ENCODE measurements around the gene AFAP1.

AFAP1 gene

DNA sequence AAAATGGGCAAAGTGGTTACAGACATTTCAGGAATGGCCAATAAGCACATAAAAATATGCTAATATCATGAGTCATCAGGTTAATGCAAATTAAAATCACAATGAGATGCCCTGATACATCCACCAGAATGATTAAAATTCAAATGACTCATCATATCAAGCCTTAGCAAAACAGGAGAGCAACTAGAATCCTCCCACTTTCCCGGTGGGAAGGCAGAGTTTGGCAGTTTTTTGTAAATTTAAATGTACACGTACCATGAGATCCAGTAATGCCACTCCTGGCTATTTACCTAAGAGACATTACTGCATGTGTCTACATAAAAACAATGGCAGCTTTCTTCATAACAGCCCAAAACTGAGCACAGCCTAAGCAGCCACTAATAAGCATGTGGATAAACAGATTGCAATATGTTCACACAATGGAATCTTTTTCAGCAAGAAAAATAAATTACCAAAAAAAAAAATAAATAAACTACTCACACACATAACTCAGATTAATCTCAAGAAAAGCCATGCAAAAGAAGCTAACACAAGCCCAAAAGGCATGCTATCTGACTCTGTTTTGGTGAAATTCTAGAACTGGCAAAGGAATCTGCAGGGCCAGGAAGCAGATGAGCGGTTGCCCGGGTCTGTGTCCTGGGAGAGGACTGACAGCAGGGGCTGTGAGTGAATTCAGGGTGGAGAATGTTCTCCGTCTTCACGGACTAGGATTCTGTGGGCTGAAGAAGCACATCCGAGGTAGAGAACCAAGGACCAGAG is 48.8 kb downstream of the AFAP1 start:
- no peak for FAIRE-seq

DNA sequence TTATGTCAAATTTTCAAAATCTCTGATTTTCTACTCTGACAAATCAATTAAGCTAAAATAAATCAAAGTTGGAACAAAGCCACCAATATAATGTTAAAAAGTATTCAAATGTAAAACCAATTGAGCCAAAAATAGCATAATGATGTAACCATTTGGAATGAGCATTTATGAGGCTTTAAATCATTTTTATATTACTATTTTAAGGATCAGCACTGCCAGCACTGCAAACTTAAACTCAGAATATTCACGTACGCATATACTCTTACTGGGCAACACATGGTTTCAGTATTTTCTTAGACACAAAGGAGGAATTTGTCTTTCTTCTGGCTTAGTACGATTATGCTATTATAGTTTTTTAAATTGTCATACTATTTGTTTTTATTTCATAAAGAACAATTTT is 52.2 kb downstream of the AFAP1 start:
- FAIRE-seq: no peak

- no peak for FAIRE-seq
Observed at GRCh38 chr4:7886007-7886973, 53.4 kb downstream of the AFAP1 start.

DNA sequence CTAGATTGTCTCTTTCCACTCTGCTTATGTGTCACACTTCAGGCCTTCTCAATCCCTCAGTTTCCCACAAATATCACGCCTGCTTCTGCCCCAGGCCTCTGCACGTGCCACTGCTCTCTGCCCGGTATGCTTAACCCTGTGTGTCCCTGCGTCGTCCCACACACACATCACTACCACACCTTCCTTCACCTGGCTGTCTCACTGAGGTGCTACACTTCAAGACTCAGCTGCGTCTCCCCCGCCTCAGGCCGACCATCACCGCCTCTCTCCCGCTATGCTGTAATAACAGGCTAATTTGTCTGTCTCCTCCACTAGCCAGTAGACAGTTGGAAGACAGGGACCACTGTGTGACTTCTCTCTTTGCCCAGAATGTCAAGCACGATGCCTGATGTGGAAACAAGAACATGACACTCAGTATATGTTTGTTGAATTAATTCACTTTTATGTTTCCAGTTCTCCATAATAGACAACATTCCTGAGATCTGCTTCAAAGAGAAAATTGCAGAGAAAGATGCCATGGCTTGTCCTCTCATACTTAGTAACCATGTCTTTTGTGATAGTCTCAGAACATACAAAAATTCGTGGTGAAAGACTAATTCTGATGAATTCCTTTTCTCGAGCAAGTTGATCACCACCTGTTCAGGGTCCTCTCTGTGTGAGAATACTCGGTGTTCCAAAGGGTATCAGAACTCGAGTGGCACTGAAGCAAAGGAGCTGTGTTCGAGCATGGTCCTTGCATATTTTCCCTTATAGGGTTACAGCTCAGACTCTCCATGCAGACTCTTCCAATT is 54.2 kb downstream of the AFAP1 start:
- no peak for FAIRE-seq

DNA sequence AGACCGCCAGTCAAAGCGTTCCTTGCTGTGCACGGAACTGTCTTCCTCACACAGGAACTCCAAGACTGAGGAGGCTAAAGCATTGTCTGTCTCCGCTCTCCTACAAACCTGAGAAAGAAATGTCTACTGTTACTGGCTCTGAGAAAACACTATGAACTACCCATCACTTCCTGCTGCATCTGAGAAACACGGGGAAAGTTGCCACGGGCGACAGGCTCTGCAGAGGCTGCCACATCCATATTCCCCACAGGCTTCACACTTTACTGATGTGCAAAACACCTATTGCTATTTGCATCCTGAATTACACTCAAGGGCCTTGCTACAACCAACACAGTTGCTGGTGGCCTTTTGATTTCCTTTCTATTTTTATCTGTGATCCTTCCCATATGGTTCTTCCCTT is 59.0 kb downstream of the AFAP1 start:
- FAIRE-seq: no peak

DNA sequence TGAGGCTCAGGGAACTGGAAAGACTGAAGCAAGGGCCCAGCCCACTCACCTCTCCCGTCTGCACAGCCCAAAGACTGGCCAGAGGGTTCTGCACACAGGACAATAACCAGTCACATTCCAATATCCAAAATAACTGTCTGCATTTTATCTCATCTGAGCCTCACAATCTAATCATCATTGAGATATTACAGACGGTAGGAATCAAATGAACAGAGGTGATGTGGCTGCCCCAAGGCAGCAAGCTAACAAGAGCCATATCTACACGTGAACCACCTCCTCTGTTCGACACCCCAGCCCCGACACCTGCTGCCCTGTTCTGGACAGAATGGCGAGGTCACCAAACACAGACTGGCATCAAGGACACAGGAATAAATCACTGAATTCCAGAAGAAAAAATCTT is 60.5 kb downstream of the AFAP1 start:
- no peak for FAIRE-seq

GRCh38 chr4:7878323-7878722 is 61.3 kb downstream of the AFAP1 start:
- no peak for FAIRE-seq

DNA sequence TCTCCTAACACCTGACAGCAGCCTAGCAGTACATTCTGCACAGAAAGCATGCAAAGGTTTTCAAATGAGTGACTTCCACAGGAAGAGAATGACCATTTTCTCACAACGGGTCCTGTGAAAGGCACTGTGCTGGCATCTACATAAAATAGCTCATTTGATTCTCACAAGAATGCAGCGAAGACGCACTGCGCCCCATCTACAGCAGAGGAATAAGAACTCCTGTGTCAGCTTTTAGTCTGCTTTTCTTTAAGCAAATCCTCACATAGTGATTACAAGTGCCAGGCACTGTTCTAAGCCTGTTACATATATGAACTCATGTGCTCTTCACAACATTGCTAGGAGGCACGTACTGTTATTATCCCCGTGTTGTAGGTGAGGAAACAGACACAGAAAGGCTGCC is 62.5 kb downstream of the AFAP1 start:
- FAIRE-seq: no peak

- no peak for FAIRE-seq
Observed at GRCh38 chr4:7876201-7876875, 63.3 kb downstream of the AFAP1 start.

DNA sequence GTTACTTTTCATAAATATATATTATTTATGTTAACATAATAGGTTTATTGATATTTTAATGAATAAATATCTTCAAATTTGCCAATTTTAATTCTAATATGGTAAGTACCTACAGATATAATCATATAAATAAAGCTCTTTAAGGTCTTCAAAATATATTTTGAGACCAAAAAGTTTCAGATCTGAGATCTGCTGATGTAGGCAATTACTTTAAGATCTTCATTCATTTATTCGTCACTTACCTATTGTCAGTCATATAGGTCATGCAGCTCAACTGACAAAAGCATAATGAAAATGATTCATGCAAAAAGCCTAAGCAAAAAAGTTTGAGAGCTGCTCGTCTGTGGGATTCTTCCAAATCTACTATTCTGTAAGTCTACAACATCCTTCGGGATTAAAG is 64.8 kb downstream of the AFAP1 start:
- no peak for FAIRE-seq

DNA sequence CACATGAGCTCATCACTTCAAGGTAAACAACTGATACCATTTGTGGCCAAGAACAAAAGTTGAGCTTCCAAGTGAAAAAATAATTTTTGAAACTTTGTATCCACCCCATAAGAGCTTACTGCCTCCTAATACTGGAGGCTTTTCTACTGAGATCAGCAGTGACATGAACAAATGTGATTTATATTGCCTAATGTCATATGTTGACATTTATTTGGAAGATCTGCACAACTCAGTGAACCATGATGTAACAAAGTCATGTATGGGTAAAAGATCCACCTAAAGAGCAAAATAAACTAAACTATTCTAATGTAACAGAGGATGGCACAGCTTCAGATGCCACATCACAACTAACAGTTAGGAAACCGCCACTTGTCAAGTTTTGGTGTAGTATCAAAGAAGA is 65.8 kb downstream of the AFAP1 start:
- FAIRE-seq: no peak

GRCh38 chr4:7872264-7872771 is 67.3 kb downstream of the AFAP1 start:
- FAIRE-seq: no peak

DNA sequence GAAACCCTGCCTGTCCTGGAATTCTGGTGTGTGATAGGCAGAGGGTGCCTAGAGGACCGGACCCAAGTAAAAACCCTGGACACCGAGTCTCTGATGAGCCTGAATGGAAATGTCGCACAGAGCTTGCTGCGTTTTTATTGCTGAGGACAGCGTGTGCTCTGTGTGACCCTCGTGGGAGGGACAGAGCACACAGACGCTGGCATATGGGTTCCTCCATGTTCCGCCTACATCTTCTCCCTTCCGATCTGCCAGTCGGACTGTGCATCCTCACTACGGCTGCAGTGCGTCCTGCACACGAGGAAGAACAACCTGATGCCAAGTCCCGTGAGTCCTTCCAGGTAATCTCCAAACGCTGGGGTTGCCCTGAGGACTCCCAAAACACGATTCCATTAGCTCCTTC is 68.3 kb downstream of the AFAP1 start:
- no peak for FAIRE-seq

GRCh38 chr4:7868892-7869471 is 70.7 kb downstream of the AFAP1 start:
- FAIRE-seq: no peak

- FAIRE-seq: no peak
Observed at GRCh38 chr4:7868436-7868775, 71.3 kb downstream of the AFAP1 start.

- FAIRE-seq: no peak
Observed at GRCh38 chr4:7867701-7868435, 71.8 kb downstream of the AFAP1 start.

DNA sequence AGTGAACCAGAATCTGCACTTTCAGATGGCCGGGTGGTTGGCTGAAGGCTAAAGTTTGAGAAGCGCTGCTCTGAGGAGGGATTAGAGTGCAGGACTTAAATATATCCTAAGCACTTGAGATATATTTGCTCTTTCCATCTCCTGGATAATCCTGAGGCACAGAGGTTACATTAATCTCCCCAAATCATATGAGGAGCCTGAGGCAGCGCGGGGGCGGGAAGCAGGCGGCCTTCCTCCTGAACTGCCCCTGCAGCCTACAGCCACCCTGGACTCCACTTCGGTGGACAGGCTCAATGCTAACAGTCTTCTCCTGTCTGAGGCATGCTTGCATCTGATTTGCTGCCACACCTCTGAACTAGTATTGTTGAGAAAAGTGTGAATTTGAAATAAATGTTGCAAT is 72.5 kb downstream of the AFAP1 start:
- no peak for FAIRE-seq

GRCh38 chr4:7865533-7865932 is 74.1 kb downstream of the AFAP1 start:
- FAIRE-seq: no peak

GRCh38 chr4:7864685-7865084 is 75.0 kb downstream of the AFAP1 start:
- no peak for FAIRE-seq

GRCh38 chr4:7863911-7864681 is 75.6 kb downstream of the AFAP1 start:
- no peak for FAIRE-seq
